Measurements from ENCODE around the gene SEPTIN6.

SEPTIN6 gene

GRCh38 chrX:119693040-119693995 lies at the start of gene SEPTIN6:
TSS of gene SEPTIN6 (minus strand) at chrX:119693168. CDS start at chrX:119693105, 63 bp downstream.
- peak; percentile 89 for DNase-seq

DNA sequence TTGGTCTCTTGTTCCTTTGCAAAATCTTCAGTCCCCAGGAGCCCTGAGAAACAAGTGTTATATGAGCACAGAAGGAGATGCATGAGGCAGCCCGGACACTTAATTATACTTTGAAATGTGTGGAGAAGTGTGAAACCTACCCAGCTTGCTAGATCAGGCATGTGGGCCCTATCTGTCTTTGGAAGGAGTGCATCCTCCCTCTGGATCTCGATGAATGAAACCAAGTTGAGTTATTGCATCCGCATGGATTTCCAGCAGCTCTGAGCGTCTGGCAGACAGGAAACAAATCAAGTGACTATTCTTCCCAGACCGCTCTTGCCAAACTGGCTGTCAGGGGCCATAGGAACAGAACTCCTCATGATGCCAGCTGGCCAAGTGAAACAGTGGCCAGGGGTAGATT lies 45.8 kb upstream of the SEPTIN6 start:
- no peak for DNase-seq

GRCh38 chrX:119736206-119736764 lies 43.3 kb upstream of the SEPTIN6 start:
- DNase-seq: no peak

DNA sequence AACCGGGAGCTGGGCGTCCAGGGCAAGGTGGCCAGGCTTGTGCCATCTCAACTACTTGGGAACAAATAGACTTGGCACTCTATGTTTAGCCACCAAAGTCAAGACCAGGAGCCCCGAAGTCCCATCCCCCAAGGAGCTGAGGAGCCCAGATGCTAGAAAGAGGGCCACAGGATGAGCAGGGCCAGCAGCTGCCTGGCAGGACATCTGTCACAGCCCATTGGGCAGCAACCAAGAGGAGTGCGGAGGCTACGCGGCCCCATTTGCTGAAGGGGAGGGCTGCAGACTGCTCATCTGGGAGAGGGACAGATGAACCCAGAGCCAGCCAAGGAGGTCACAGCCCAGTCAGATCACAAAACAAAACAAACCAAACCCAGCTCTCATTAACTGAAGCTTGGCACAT lies 42.5 kb upstream of the SEPTIN6 start:
- DNase-seq: peak; percentile 2

DNA sequence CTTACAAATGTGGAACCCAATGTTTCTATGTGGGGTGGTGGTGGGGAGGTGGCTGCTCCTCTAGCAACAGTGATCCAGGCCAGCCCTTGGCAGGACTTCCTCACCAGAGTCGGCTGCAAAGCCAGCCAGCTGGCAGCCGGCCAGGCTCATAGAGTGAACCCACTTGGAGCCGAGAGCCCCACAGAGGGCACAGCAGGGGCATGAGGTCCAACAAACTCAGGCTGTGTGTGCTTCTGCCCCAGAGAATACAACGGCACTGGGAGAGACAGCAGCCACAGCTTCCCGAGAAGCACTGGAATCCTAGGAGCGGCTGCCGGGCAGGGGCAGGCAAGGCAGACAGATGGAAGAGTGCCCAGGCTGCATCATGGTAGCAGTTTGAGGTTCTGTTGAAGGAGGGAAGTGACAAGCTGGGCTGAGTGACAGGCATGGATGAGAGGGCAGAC lies 42.0 kb upstream of the SEPTIN6 start:
- no peak for DNase-seq

GRCh38 chrX:119729408-119730201 lies 36.6 kb upstream of the SEPTIN6 start:
- peak; percentile 63 for DNase-seq

- DNase-seq: no peak
Measured at GRCh38 chrX:119728487-119728886, 35.5 kb upstream of the SEPTIN6 start.

GRCh38 chrX:119726900-119727555 lies 34.1 kb upstream of the SEPTIN6 start:
- DNase-seq: no peak

DNA sequence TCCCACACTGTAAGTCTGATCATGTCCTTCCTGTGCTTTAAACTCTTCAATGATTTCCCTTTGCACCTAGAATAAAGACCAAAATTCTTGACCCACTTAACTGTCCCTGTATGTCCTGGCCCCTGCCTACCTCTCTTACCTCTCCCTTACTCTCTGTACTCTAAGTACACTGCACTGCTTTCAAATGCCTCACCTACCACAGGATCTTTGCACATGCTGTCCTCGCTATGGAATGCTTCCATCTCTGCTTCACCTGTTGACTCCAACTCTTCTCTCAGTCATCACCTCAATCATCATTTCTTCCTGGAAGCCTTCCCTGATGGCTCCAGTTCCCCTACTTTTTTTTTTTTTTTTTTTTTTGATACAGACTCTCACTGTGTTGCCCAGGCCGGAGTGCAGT lies 29.0 kb upstream of the SEPTIN6 start:
- DNase-seq: no peak

DNA sequence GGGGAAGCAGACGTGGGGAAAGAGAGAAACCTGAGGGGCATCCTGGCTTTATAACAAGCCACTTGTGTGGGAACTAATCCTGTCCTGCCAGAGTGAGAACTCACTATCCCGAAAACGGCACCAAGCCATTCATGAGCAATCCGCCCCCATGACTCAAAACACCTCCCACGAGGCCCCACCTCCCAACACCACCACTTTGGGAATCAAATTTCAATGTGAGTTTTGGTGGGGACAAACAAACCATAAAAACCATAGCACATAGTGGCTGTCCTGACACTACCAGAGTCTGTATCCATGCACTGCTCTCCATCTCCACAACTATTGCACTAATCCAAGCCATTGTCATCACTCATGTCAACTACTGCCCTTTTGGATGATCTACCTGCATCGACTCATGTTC lies 28.5 kb upstream of the SEPTIN6 start:
- no peak for DNase-seq

- no peak for DNase-seq
Measured at GRCh38 chrX:119709630-119710029, 16.7 kb upstream of the SEPTIN6 start.

- DNase-seq: no peak
Measured at GRCh38 chrX:119708936-119709335, 16.0 kb upstream of the SEPTIN6 start.

- no peak for DNase-seq
Measured at GRCh38 chrX:119706616-119707015, 13.6 kb upstream of the SEPTIN6 start.

- DNase-seq: no peak
Measured at GRCh38 chrX:119698845-119699244, 5.9 kb upstream of the SEPTIN6 start.

DNA sequence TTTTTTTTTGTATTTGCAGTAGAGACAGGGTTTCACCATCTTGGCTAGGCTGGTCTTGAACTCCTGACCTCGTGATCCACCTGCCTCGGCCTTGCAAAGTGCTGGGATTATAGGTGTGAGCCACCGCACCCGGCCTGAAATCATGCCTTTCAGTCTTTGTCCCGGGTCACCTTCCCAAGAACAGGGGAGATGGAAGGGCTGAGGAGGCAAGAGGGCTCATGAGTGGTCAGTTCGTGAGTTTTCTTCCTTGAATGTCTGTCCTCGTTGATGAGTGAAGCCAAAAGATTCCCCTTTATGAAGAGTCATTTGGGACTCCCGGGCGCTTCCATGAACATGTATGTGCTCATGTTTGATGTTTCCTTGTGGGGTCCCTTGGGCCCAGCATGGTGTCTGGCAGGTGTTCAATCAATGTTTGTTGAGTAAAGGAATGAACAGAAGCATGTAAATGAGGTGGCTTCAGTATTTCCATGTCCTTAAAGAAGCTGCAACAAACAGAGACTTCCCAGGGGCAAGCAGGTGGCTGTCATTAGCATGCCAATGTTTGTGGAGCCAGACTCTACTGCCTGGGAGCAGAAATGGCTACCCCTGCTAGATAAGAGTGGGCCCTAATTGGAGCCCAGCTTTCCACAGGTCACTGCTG lies 3.4 kb upstream of the SEPTIN6 start:
- no peak for DNase-seq

GRCh38 chrX:119695535-119696050 lies 2.6 kb upstream of the SEPTIN6 start:
- DNase-seq: no peak

DNA sequence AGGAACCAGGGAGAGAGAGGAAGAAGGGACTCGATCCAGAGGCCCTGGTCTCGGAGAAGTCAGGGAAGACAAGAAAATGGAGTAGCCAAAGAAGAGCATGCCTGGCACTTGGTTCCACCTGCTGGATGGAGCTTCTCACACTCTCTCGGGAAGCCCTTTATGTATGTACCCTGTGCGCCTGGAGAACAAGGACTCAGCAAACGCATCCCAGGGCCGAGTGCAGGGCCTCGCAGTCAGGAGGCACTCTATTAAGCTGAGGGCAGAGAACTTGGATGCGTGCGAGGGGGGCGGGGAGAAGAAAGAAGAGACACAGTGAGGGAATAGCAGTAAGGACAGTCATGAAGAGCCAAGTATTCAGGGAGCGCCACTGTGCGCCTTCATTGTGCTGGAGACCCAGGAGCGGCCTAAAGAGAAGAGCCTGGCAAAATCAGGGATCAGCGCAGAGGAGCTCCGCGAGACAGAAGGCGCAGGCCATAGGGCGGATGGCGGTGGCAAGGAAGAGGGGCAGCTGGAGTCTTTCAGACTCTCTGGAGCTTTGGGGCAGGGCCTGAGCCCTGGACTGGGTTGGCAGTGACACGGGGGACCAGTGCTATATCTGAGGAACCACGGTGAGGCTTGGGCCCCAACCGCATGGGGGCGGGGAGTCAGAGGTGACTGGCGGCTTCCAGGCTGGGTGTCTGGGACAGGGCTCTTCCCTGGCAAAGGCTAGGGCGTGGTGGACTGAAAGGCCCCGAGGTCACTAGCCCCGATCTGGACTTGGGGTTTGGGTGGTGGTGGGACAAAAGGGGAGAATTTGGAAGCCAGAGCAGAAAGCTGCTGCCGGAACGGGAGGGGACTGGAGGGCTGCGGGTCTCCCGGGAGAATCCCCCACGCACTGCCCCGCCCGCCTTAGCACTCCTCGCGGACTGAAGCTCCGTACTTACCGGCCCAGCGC lies 1.9 kb upstream of the SEPTIN6 start:
- DNase-seq: no peak

DNA sequence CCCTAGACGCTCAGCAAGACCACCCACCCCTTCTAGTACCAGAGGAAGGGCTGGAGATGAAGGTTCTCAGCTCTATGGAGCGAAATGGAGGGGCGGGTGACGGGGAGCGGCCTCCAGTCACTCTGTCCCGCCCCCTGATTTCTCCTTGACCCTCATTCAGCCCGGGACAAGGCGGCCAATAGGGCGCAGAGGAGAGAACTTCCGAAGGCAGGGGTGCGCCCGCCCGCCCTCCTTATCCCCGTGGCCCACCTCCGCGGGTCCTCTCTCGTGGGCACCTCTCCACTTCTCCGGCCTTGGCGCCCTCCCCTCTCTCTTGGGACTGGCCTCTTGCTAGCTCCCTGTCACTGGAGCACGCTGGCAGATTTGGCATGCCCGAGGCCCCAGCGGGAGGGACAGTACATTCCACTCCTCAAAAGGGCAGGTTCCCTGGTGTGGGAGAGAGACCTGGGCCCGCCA lies 1.1 kb upstream of the SEPTIN6 start:
- DNase-seq: no peak

- DNase-seq: peak; percentile 78
Measured at GRCh38 chrX:119692191-119693039, 553 bp downstream of the SEPTIN6 start.
